AG08395 (cell line): ENCODE data around the gene WNT7B.

Source experiments
- DNase-seq: peaks from one replicate; pipeline ENCODE4 v3.0.0; 2012; ENCODE audit warnings: mixed read lengths, low spot score

The WNT7B gene

GRCh38 chr22:45906946-45907345 lies 70.0 kb downstream of the WNT7B start:
- no peak for DNase-seq

GRCh38 chr22:45905924-45906865 lies 70.8 kb downstream of the WNT7B start:
- peak; percentile 80 for DNase-seq

- DNase-seq: no peak
Observed at GRCh38 chr22:45905326-45905923, 71.5 kb downstream of the WNT7B start.

- no peak for DNase-seq
Observed at GRCh38 chr22:45904236-45904635, 72.7 kb downstream of the WNT7B start.

GRCh38 chr22:45903355-45904135 lies 73.4 kb downstream of the WNT7B start:
- peak; percentile 48 for DNase-seq

GRCh38 chr22:45897736-45898135 lies 79.2 kb downstream of the WNT7B start:
- no peak for DNase-seq

GRCh38 chr22:45896964-45897538 lies 79.9 kb downstream of the WNT7B start:
- no peak for DNase-seq

- no peak for DNase-seq
Observed at GRCh38 chr22:45896153-45896951, 80.6 kb downstream of the WNT7B start.

- no peak for DNase-seq
Observed at GRCh38 chr22:45895436-45896152, 81.4 kb downstream of the WNT7B start.

- no peak for DNase-seq
Observed at GRCh38 chr22:45893516-45893915, 83.4 kb downstream of the WNT7B start.

- DNase-seq: no peak
Observed at GRCh38 chr22:45892681-45893461, 84.1 kb downstream of the WNT7B start.

- DNase-seq: no peak
Observed at GRCh38 chr22:45891996-45892621, 84.9 kb downstream of the WNT7B start.

GRCh38 chr22:45891471-45891995 lies 85.4 kb downstream of the WNT7B start:
- DNase-seq: no peak

- DNase-seq: no peak
Observed at GRCh38 chr22:45891021-45891421, 85.9 kb downstream of the WNT7B start.

- DNase-seq: no peak
Observed at GRCh38 chr22:45890351-45890635, 86.7 kb downstream of the WNT7B start.

GRCh38 chr22:45889539-45890350 lies 87.2 kb downstream of the WNT7B start:
- no peak for DNase-seq

GRCh38 chr22:45889093-45889538 lies 87.8 kb downstream of the WNT7B start:
- DNase-seq: no peak
